SK-N-SH (cell line): ENCODE results near the gene NOX5. TPM values are rescaled to one million over a fixed set of nuclear protein-coding genes. Genes with fewer than 3 reads are reported as not detected.

ENCODE experiments used
- CTCF ChIA-PET: fragments of 300-600, 350-600 bp; formaldehyde crosslinking; extraction: SDS; loops from one replicate; lab custom pipeline; 2021; lab: Yijun Ruan, JAX
- POLR2A ChIA-PET: fragments of 350-600 bp; sonication (Branson Sonifier 250); formaldehyde crosslinking; extraction: SDS; loops from one replicate; lab custom pipeline; 2020; ENCODE audit warnings: antibody characterized with exemption, inconsistent platforms; lab: Yijun Ruan, JAX
- DNase-seq: peaks from one replicate; pipeline ENCODE4 v3.0.0; 2012
- H2AFZ ChIP-seq: fragments of 200-600 bp; sonication (generic); 2 replicates; pipeline ENCODE4 v1.8.1; 2016; ENCODE audit warnings: antibody characterized with exemption, mild to moderate bottlenecking, low read depth
- H3F3A ChIP-seq: fragments of 200-600 bp; sonication (generic); replicated peaks from 2 replicates; pipeline ENCODE3; 2016; ENCODE audit warnings: antibody characterized with exemption, mild to moderate bottlenecking; ENCODE audit not compliant: insufficient read depth
- H3K27ac ChIP-seq, 2 experiments: fragments of 200-500 bp in 1 of 2; fragments of 200-600 bp in 1 of 2; sonication (Bioruptor generic) in 1 of 2; sonication (generic), shearing (Covaris generic) in 1 of 2; 2 replicates each; pipeline versions ENCODE4 v1.5.1 to v1.6.1; 2014 to 2016; ENCODE audit warnings: low read depth in 2 of 2, inconsistent platforms in 1 of 2, low read length in 1 of 2, mild to moderate bottlenecking in 1 of 2, mixed read lengths in 1 of 2
- H3K27me3 ChIP-seq: fragments of 200-600 bp; sonication (generic), shearing (Covaris generic); 2 replicates; pipeline ENCODE4 v1.6.1; 2016; ENCODE audit warnings: mixed run types; ENCODE audit not compliant: insufficient read depth
- H3K36me3 ChIP-seq, 2 experiments: fragments of 200-500 bp in 1 of 2; fragments of 200-600 bp in 1 of 2; sonication (Bioruptor generic) in 1 of 2; sonication (generic) in 1 of 2; replicated peaks in 1 of 2; 2 replicates each; pipeline versions ENCODE3 to v1.5.1; 2014 to 2016; ENCODE audit warnings: low read length in 1 of 2, mild to moderate bottlenecking in 1 of 2; ENCODE audit not compliant: insufficient read depth in 2 of 2, control insufficient read depth in 1 of 2
- H3K4me1 ChIP-seq, 2 experiments: fragments of 200-500 bp in 1 of 2; fragments of 200-600 bp in 1 of 2; sonication (Bioruptor generic) in 1 of 2; sonication (generic), shearing (Covaris generic) in 1 of 2; 2 replicates each; pipeline versions ENCODE4 v1.5.1 to v1.6.1; 2014 to 2016; ENCODE audit warnings: low read depth in 1 of 2, low read length in 1 of 2, mixed run types in 1 of 2; ENCODE audit not compliant: insufficient read depth in 2 of 2, control insufficient read depth in 1 of 2
- H3K4me2 ChIP-seq: fragments of 200-600 bp; sonication (generic), shearing (Covaris generic); 2 replicates; pipeline ENCODE4 v1.6.1; 2017; ENCODE audit warnings: mixed run types
- H3K4me3 ChIP-seq, 2 experiments: fragments of 200-500 bp in 1 of 2; fragments of 200-600 bp in 1 of 2; sonication (Bioruptor generic) in 1 of 2; sonication (generic), shearing (Covaris generic) in 1 of 2; 2 replicates each; pipeline versions ENCODE4 v1.5.1 to v1.8.1; 2014 to 2016; ENCODE audit warnings: low read depth in 2 of 2, inconsistent platforms in 1 of 2, low read length in 1 of 2, mild to moderate bottlenecking in 1 of 2, mixed read lengths in 1 of 2, moderate library complexity in 1 of 2
- H3K79me2 ChIP-seq: fragments of 200-600 bp; sonication (generic); 2 replicates; pipeline ENCODE4 v1.8.1; 2017; ENCODE audit warnings: mild to moderate bottlenecking; ENCODE audit not compliant: insufficient read depth
- H3K9ac ChIP-seq: fragments of 200-600 bp; sonication (generic); 2 replicates; pipeline ENCODE4 v1.6.1; 2017; ENCODE audit warnings: mixed run types
- H3K9me2 ChIP-seq: fragments of 200-600 bp; sonication (generic); 2 replicates; pipeline ENCODE4 v1.6.1; 2017; ENCODE audit warnings: mixed run types
- H3K9me3 ChIP-seq: fragments of 200-600 bp; sonication (generic); 2 replicates; pipeline ENCODE4 v1.6.1; 2017; ENCODE audit warnings: mixed run types, mild to moderate bottlenecking, moderate library complexity
- H4K20me1 ChIP-seq: fragments of 200-600 bp; sonication (generic); 2 replicates; pipeline ENCODE4 v1.6.1; 2017; ENCODE audit warnings: mild to moderate bottlenecking, mixed run types; ENCODE audit not compliant: insufficient read depth
- CTCF ChIP-seq: fragments of 200-600 bp; sonication (generic); IDR thresholded peaks from 2 replicates; pipeline ENCODE4 v1.6.1; 2017; ENCODE audit warnings: antibody characterized with exemption, mild to moderate bottlenecking, moderate library complexity
- EP300 ChIP-seq, 2 experiments: IDR thresholded peaks; 2 replicates each; pipeline versions ENCODE4 v1.4.0 to v1.6.1; 2012; ENCODE audit warnings: borderline replicate concordance in 1 of 2, low read depth in 1 of 2, low read length in 1 of 2
- EZH2phosphoT487 ChIP-seq: fragments of 200-600 bp; sonication (generic); IDR thresholded peaks from 2 replicates; pipeline ENCODE4 v1.6.1; 2017; ENCODE audit warnings: low read depth, mixed run types, mild to moderate bottlenecking, antibody characterized with exemption, moderate library complexity, borderline replicate concordance
- FOSL2 ChIP-seq: IDR thresholded peaks from 2 replicates; pipeline ENCODE4 v1.4.0; 2012; ENCODE audit warnings: low read depth, mild to moderate bottlenecking, moderate library complexity, borderline replicate concordance
- GATA2 ChIP-seq: sonication (generic); formaldehyde crosslinking; IDR thresholded peaks from 2 replicates; pipeline ENCODE4 v1.5.0; 2020; ENCODE audit warnings: mild to moderate bottlenecking, missing genetic modification reagents
- IRF3 ChIP-seq: fragments of 150-350 bp; IDR thresholded peaks from 2 replicates; pipeline ENCODE4 v1.6.1; 2016; ENCODE audit warnings: mild to moderate bottlenecking, low read depth, low read length
- MEF2A ChIP-seq: IDR thresholded peaks from 2 replicates; pipeline ENCODE4 v1.4.0; 2012; ENCODE audit warnings: low read depth, borderline replicate concordance
- MXI1 ChIP-seq: IDR thresholded peaks from 2 replicates; pipeline ENCODE4 v1.6.1; 2012; ENCODE audit warnings: mild to moderate bottlenecking, low read depth, low read length, improper control_type of control experiment
- PBX3 ChIP-seq: IDR thresholded peaks from 2 replicates; pipeline ENCODE4; 2012
- POLR2AphosphoS5 ChIP-seq: IDR thresholded peaks from 2 replicates; pipeline ENCODE4 v1.6.1; 2012; ENCODE audit warnings: low read depth, low read length
- RAD21 ChIP-seq: IDR thresholded peaks from 2 replicates; pipeline ENCODE4 v1.6.1; 2012; ENCODE audit warnings: mild to moderate bottlenecking, low read length
- RCOR1 ChIP-seq: fragments of 150-350 bp; IDR thresholded peaks from 2 replicates; pipeline ENCODE4 v1.6.1; 2017; ENCODE audit warnings: antibody characterized with exemption, low read length
- SIN3A ChIP-seq: IDR thresholded peaks from 2 replicates; pipeline ENCODE4 v1.6.1; 2012; ENCODE audit warnings: low read depth, mild to moderate bottlenecking, low read length, moderate library complexity, borderline replicate concordance
- TCF12 ChIP-seq: IDR thresholded peaks from 2 replicates; pipeline ENCODE4 v1.4.0; 2012
- TEAD4 ChIP-seq: IDR thresholded peaks from 2 replicates; pipeline ENCODE4 v1.4.0; 2012; ENCODE audit warnings: mild to moderate bottlenecking, borderline replicate concordance; ENCODE audit not compliant: insufficient read depth
- WGBS: methylation state at CpG from one replicate; pipeline ENCODE4 v1.1.6; 2017; ENCODE audit warnings: low lambda C conversion rate; 5-methylcytosine and 5-hydroxymethylcytosine counted together
- polyA plus RNA-seq, 3 experiments: library from polyadenylated mRNA; depleted of rRNA; stranded (reverse); fragments of >200 nt; gene quantifications; 2 replicates each; pipeline ENCODE4 v1.2.3, GENCODE V29; 2012

The NOX5 gene
- polyA plus RNA-seq, 1 of the 3 experiments (the other 2 are of a cell fraction) = 0.05 TPM

DNA sequence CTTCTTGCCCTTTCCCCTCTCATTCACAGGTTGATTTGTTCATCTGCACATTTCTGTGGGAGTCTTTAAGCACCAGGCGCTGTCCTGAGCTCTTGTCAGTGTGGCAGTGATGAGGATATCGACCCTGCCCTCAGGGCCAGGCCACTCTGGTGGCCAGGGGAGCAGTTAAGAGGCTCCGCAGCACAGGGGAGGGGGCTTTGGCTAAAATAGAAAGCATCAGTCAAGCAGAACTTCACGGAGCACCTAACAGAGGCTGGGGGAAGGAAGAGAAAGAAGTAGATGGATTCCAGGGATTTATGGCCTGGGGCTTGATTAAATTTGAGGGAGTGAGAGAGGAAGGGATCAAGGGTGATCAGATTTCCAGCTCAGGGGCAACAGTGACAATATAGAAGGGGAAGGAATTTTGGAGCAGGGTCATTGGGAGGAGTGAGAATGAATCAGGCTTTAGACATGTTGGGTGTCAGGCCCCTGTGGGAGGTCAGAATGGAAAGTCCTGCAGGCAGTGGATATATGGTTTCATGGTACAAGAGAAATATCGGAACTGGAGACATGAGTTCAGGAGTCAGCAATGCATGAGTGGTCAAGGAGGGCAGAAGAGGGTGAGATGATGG, 73.0 kb downstream of the NOX5 start:
- Histone ChIP-seq H3K9me3 (no peaks in the 10 kb centered on the region), H3K27ac (no peak overlapping the region), H2AFZ (no peak overlapping the region), H3K79me2 (no peaks in the 10 kb centered on the region), H3K4me3 (no peak overlapping the region), H3K4me2 (no peak overlapping the region), H4K20me1 (no peaks in the 10 kb centered on the region), H3K9me2 (no peaks in the 10 kb centered on the region), H3K36me3 (no peaks in the 10 kb centered on the region), H3K9ac (no peak overlapping the region), H3K4me1 (peaks cover 10 to 27% of the 10 kb centered on the region in 2 experiments), H3K27me3 (no peaks in the 10 kb centered on the region; the same call in 1 of the 2 replicates), H3F3A (peaks cover 7% of the 10 kb centered on the region)
- CTCF ChIA-PET = interaction anchor here (0.8 to 1.3 kb wide), 2 partner anchors 12 to 29 kb away, joined by 4 to 7 read pairs; no protein-coding TSS in a partner anchor
- DNase-seq = no peak
- POLR2A ChIA-PET = no interaction called here
- WGBS = 79% methylated on average over 5 of the region's 5 CpGs
- TF ChIP-seq EZH2phosphoT487 = no peak
- no peak for TF ChIP-seq TCF12

DNA sequence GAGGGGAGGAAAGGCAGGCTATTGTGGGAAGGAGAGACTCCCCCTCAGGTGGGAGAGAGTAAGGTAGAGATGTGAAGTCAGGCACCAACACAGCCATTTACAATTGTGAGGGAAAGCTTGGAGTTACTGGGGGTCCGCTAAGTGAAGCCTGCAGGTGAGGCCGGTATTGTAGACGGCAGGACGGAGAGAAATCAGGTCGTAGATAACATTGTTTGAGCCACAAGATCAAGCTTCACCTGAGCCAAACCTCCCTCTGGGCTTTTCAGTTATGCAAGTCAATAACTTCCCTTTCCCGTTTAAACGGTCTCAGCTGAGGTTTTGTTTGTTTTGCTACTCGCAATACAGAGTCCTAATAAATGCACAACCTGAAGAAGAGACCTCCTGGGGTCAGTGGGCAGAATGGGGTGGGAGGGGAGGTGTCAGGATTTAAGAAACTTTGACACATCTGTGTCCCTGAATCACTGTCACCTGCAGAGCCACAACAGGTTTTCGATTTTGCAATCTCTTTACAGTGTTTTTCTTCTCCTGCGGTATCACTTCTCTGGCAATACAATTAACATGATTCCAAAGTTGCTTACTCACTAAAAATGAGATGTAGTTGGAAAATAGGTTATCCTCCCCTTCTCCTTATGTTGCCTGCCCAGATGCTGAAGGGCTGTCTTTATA, 73.9 kb downstream of the NOX5 start:
- TF ChIP-seq IRF3 (no peak), CTCF (no peak), GATA2 (CRISPR knock-in tag) (no peak), RCOR1 (no peak), PBX3 (no peak), SIN3A (no peak), RAD21 (no peak), EP300 (IDR thresholded peaks at IDR 0.05; ENCODE audit: borderline replicate concordance in 1 of 2, low read depth in 1 of 2, low read length in 1 of 2) (no peak), POLR2AphosphoS5 (no peak), MEF2A (no peak), MXI1 (no peak), FOSL2 (no peak), TEAD4 (no peak)
- TF ChIP-seq, all 33 proteins: peak for 0
- Histone ChIP-seq H3K9ac (no peak overlapping the region), H3K4me2 (no peak overlapping the region), H3F3A (peaks cover 3% of the 10 kb centered on the region), H2AFZ (no peak overlapping the region), H3K79me2 (no peaks in the 10 kb centered on the region), H3K27me3 (no peaks in the 10 kb centered on the region; the same call in 1 of the 2 replicates), H3K9me3 (no peaks in the 10 kb centered on the region), H3K36me3 (no peaks in the 10 kb centered on the region), H4K20me1 (no peaks in the 10 kb centered on the region), H3K27ac (no peak overlapping the region), H3K9me2 (no peaks in the 10 kb centered on the region), H3K4me1 (peaks cover 8 to 22% of the 10 kb centered on the region in 2 experiments; a peak in 3 of 4 replicates), H3K4me3 (no peak overlapping the region)
- WGBS = 76% methylated on average over 10 of the region's 10 CpGs
- DNase-seq = no peak
- CTCF ChIA-PET = no interaction called here
- POLR2A ChIA-PET = no interaction called here
